ENCODE measurements around the gene MAP3K10. TPM values are rescaled to one million over a fixed set of nuclear protein-coding genes. Genes with fewer than 3 reads are reported as not detected.

The MAP3K10 gene
- total RNA-seq, 2 experiments from 2014 or later = 15.7 to 19.7 TPM

DNA sequence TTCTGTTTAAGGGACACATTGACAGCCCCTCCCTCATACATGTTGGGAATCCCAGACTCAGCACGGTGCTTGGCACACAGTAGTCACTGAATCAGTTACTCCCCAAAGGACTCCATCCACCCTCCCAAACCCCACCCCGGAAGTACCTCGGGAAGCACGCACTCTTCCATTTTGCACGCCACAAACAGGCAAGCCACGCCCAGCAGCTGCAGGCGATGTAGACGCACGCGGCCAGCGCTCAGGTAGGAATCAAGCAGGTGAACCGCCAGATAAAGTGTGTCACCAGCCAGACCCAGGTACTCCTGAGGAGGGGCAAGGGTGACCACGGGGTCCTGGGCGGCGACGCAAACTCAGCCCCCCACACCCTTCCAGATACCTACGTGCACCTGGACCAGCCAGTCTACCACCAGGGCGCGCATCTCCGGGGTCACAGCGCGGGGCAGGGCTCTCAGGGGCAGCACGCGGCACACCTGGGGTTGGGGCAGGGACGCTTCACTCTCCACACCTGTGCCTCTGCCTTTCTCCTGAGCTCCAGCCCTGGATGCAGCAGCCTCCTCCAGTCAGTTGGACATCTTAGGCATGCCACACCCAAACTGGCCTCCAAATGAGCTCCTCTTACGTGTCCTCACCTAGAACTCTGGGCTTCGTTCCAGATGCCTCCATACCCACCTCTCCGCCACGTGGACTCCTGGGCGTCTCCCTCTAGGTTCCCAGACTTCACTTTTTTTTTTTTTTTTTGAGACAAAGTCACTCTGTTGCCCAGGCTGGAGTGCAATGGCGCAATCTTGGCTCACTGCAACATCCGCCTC, 33.3 kb downstream of the MAP3K10 start:
- ChIA-PET CTCF (interaction anchor here (1.1 kb wide), 1 partner anchor 89 kb away, joined by 3 read pairs; no protein-coding TSS in a partner anchor), POLR2A (no interaction called here)
- no peak overlapping the region for H3K27ac Mint-ChIP-seq
- DNase-seq = no peak
- peaks cover 2% of the 10 kb centered on the region for H3K36me3 Mint-ChIP-seq (ENCODE audit: low read depth)
- peaks cover 23% of the 10 kb centered on the region for H3K4me1 Mint-ChIP-seq
- H3K9me3 Mint-ChIP-seq = peaks cover 3% of the 10 kb centered on the region
- no peak overlapping the region for H3K4me3 Mint-ChIP-seq
- H3K27me3 Mint-ChIP-seq = peaks cover 56% of the 10 kb centered on the region

- Mint-ChIP-seq H3K36me3 (ENCODE audit: low read depth) (peaks cover 2% of the 10 kb centered on the region), H3K4me3 (no peak overlapping the region), H3K9me3 (peaks cover 3% of the 10 kb centered on the region), H3K4me1 (peaks cover 25% of the 10 kb centered on the region), H3K27me3 (peaks cover 47% of the 10 kb centered on the region), H3K27ac (no peak overlapping the region)
- ChIA-PET POLR2A (no interaction called here), CTCF (interaction anchor here (1.1 kb wide), 1 partner anchor 88 kb away, joined by 3 read pairs; no protein-coding TSS in a partner anchor)
- no peak for DNase-seq
Measured at GRCh38 chr19:40225440-40226305, 34.4 kb downstream of the MAP3K10 start.

DNA sequence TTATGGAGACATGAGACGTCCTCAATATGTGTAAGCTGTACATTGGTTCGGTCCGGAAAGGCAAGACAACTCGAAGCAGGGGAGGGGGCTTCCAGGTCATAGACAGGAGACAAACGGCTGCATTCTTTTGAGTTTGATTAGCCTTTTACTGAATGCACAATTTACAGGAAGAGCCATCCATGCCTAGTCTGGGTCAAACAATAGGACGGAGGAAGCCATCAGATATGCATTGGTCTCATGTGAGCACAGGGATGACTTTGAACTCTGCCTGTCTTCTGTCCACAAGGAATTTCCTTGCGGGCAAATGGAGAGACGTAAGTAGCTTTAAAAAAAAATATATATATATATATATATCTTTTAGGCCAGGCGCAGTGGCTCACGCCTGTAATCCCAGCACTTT, 37.1 kb downstream of the MAP3K10 start:
- no peak for DNase-seq
- Mint-ChIP-seq H3K36me3 (ENCODE audit: low read depth) (no peaks in the 10 kb centered on the region), H3K27ac (no peak overlapping the region), H3K4me3 (no peak overlapping the region), H3K4me1 (peaks cover 20% of the 10 kb centered on the region), H3K27me3 (peaks cover 39% of the 10 kb centered on the region), H3K9me3 (no peaks in the 10 kb centered on the region)
- ChIA-PET CTCF (interaction anchor here (0.7 to 1.0 kb wide), 2 partner anchors 42 to 213 kb away, joined by 3 read pairs; no protein-coding TSS in a partner anchor), POLR2A (no interaction called here)

DNA sequence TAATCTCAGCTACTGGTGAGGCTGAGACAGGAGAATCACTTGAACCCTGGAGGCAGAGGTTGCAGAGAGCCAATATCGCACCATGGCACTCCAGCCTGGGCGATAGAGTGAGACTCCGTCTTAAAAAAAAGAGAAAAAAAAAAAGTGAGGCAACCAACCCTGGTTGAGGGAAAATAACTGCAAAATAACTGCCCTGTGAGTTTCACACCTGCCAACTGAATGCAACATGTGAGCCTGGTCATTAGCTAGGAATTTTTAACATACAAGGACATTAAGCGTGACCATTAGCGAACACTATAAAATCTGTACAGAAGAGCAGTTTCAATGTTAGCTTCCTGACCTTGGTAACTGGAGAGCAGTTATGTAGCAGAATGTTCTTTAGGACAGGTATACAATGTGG, 37.6 kb downstream of the MAP3K10 start:
- Mint-ChIP-seq H3K36me3 (ENCODE audit: low read depth) (no peaks in the 10 kb centered on the region), H3K4me3 (no peak overlapping the region), H3K4me1 (peaks cover 16% of the 10 kb centered on the region), H3K27me3 (peaks cover 37% of the 10 kb centered on the region), H3K27ac (no peak overlapping the region), H3K9me3 (no peaks in the 10 kb centered on the region)
- ChIA-PET CTCF (interaction anchor here (0.7 to 1.0 kb wide), 3 partner anchors 10 to 846 kb away, joined by 3 to 7 read pairs (median 3); no protein-coding TSS in a partner anchor), POLR2A (no interaction called here)
- no peak for DNase-seq

DNA sequence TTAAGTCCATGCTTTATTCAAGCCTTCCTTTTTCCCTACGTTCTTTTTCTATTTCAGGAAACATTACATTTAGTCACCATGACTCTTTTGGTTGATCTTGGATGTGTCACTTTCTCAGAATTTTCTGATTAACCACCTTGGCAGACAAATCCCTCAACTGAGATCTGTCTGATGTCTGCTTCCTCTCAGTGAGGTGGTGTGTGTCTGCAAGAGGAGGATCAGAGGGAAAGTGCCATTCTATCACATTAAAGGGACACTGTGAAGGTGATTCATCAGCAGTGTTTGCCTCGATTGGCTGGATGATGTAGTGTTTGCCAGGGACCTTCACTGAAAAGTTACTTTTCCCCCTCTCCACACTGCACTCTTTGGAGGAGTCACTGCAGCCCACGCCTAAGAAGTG, 38.3 kb downstream of the MAP3K10 start:
- peaks cover 16% of the 10 kb centered on the region for H3K4me1 Mint-ChIP-seq
- no peaks in the 10 kb centered on the region for H3K9me3 Mint-ChIP-seq
- H3K36me3 Mint-ChIP-seq (ENCODE audit: low read depth) = no peaks in the 10 kb centered on the region
- CTCF ChIA-PET = interaction anchor here (0.6 to 0.7 kb wide), 3 partner anchors 9 to 845 kb away, joined by 3 to 7 read pairs (median 5); no protein-coding TSS in a partner anchor
- H3K27ac Mint-ChIP-seq = no peak overlapping the region
- DNase-seq = no peak
- H3K4me3 Mint-ChIP-seq = no peak overlapping the region
- peaks cover 32% of the 10 kb centered on the region for H3K27me3 Mint-ChIP-seq
- POLR2A ChIA-PET = no interaction called here

GRCh38 chr19:40229926-40230417, 38.7 kb downstream of the MAP3K10 start:
- no peak overlapping the region for H3K27ac Mint-ChIP-seq
- no peak overlapping the region for H3K4me3 Mint-ChIP-seq
- DNase-seq = no peak
- POLR2A ChIA-PET = no interaction called here
- CTCF ChIA-PET = interaction anchor here (0.6 kb wide), 1 partner anchor 159 kb away, joined by 5 read pairs; no protein-coding TSS in a partner anchor
- H3K9me3 Mint-ChIP-seq = no peaks in the 10 kb centered on the region
- H3K36me3 Mint-ChIP-seq (ENCODE audit: low read depth) = no peaks in the 10 kb centered on the region
- H3K4me1 Mint-ChIP-seq = peaks cover 16% of the 10 kb centered on the region
- H3K27me3 Mint-ChIP-seq = peaks cover 28% of the 10 kb centered on the region

- ChIA-PET CTCF (interaction anchor here (0.5 kb wide), 1 partner anchor 439 kb away, joined by 3 read pairs; no protein-coding TSS in a partner anchor), POLR2A (no interaction called here)
- H3K36me3 Mint-ChIP-seq (ENCODE audit: low read depth) = no peaks in the 10 kb centered on the region
- no peak overlapping the region for H3K4me3 Mint-ChIP-seq
- no peaks in the 10 kb centered on the region for H3K9me3 Mint-ChIP-seq
- peaks cover 18% of the 10 kb centered on the region for H3K27me3 Mint-ChIP-seq
- no peak overlapping the region for H3K27ac Mint-ChIP-seq
- H3K4me1 Mint-ChIP-seq = peaks cover 9% of the 10 kb centered on the region
- no peak for DNase-seq
Measured at GRCh38 chr19:40231057-40231456, 39.8 kb downstream of the MAP3K10 start.

- no peak for DNase-seq
- Mint-ChIP-seq H3K27me3 (peaks cover 14% of the 10 kb centered on the region), H3K27ac (no peak overlapping the region), H3K4me1 (peaks cover 6% of the 10 kb centered on the region), H3K4me3 (no peak overlapping the region), H3K9me3 (no peaks in the 10 kb centered on the region), H3K36me3 (ENCODE audit: low read depth) (peaks cover 2% of the 10 kb centered on the region)
- CTCF ChIA-PET = interaction anchor here (0.5 to 1.0 kb wide), 2 partner anchors 11 to 440 kb away, joined by 3 read pairs; no protein-coding TSS in a partner anchor
- POLR2A ChIA-PET = no interaction called here
Measured at GRCh38 chr19:40231544-40232424, 40.6 kb downstream of the MAP3K10 start.

GRCh38 chr19:40232479-40232878, 41.3 kb downstream of the MAP3K10 start:
- Mint-ChIP-seq H3K4me3 (no peak overlapping the region), H3K9me3 (no peaks in the 10 kb centered on the region), H3K36me3 (ENCODE audit: low read depth) (peaks cover 6% of the 10 kb centered on the region), H3K4me1 (peaks cover 5% of the 10 kb centered on the region), H3K27me3 (peaks cover 8% of the 10 kb centered on the region), H3K27ac (no peak overlapping the region)
- DNase-seq = no peak
- ChIA-PET CTCF (interaction anchor here (1.0 kb wide), 1 partner anchor 11 kb away, joined by 3 read pairs; no protein-coding TSS in a partner anchor), POLR2A (no interaction called here)

DNA sequence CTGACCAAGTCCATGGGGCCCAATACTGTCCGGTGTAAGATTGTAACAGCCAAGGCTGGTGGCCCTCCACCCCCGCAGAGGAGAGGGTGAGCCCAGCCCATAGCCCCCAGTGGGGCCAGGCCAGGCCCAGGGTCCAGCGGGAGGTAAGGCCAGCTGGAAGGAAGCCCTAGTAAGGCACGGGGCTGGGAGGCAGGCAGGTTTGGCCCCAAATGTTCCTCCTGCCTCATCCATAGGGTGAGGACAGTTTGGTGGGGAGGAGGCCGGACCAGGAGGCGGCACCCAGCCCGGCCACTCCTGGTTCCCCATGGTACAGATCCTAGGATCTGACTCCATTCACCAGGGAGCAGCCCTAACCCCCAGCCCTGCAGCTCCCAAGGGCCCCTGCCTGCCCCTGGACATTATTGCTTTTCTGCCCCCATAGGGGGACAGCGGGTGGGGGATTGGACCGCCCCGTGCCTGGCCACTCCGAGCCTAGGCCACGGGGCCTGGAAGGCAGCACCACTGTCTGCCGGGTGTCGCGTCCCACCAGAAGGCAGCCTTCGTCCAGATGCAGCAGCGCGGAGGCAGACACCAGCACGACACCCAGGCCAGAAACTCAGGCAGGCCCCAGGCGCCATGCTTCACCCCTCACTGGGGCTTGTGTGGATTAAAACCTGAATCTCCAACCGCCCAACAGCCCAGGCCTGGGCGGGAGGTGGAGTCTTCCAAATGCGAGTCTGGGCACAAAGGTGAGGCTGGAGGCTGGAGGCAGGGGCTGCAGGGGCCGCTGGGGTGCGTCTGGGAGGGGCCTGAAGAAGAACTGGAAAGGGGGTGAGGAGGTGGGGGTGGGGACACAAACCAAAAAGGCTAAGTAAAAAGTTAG, 42.0 kb downstream of the MAP3K10 start:
- Mint-ChIP-seq H3K36me3 (ENCODE audit: low read depth) (peaks cover 9% of the 10 kb centered on the region), H3K9me3 (no peaks in the 10 kb centered on the region), H3K4me3 (no peak overlapping the region), H3K27ac (no peak overlapping the region), H3K4me1 (peaks cover 5% of the 10 kb centered on the region), H3K27me3 (peaks cover 2% of the 10 kb centered on the region)
- POLR2A ChIA-PET = no interaction called here
- no peak for DNase-seq
- CTCF ChIA-PET = interaction anchor here (1.1 kb wide), 1 partner anchor 13 kb away, joined by 5 read pairs; no protein-coding TSS in a partner anchor

DNA sequence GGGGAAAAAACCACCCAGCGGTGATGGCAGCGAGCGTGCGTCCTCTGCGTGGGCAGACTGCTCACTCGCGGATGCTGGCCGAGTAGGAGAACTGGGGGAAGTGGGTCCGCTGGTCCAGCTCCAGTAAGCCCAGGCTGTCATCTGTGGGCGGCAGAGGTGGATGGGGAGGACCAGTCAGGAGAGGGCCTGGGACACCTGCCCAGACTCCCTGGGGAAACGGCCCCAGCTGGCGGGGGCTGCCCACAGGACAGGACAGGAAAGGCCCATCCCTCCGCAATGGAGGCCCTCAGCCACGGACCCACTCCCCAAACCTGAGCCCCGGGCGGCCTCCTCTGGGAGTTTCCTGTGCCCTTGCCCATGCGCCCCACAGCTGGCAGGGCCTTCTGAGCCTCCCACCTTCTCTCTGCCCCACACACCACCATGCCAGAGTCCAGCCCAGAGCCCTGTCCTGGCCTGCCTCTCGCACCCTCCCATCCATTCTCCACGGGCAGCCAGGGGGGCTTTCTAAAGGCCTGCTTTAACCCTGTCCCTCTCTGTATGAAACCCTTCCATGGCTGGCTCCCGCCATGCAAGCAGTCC, 42.7 kb downstream of the MAP3K10 start:
- H3K4me3 Mint-ChIP-seq = no peak overlapping the region
- POLR2A ChIA-PET = interaction anchor here (0.6 kb wide), 1 partner anchor 24 kb away, joined by 3 read pairs; no protein-coding TSS in a partner anchor
- CTCF ChIA-PET = interaction anchor here (1.1 kb wide), 1 partner anchor 13 kb away, joined by 5 read pairs; no protein-coding TSS in a partner anchor
- H3K9me3 Mint-ChIP-seq = no peaks in the 10 kb centered on the region
- no peaks in the 10 kb centered on the region for H3K27me3 Mint-ChIP-seq
- DNase-seq = no peak
- peaks cover 12% of the 10 kb centered on the region for H3K36me3 Mint-ChIP-seq (ENCODE audit: low read depth)
- H3K27ac Mint-ChIP-seq = no peak overlapping the region
- H3K4me1 Mint-ChIP-seq = peaks cover 5% of the 10 kb centered on the region
